ENCODE data around the gene ADAMTS19.
A peak's percentile ranks its signal among the peaks of the same experiment; 100 is the strongest.

ADAMTS19 gene

DNA sequence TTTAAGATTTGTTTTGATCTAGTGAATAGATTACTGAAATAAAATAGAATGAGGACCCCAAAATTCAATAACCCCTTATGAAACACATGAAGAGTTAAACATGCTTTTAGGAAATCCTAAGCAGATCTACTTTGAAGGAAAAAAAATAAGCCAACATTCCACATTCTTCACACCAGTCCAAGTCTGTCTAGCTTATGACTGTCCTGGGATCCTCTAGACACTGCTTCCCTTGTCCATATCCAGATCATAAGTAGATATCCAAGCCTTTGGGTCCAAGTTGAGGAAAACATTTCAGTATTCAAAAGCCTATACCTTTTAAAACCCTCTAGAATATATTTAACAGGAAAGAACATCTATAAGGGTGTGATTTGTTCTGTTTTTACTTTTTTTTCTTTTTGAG, 228.9 kb downstream of the ADAMTS19 start:
- no peak for DNase-seq

DNA sequence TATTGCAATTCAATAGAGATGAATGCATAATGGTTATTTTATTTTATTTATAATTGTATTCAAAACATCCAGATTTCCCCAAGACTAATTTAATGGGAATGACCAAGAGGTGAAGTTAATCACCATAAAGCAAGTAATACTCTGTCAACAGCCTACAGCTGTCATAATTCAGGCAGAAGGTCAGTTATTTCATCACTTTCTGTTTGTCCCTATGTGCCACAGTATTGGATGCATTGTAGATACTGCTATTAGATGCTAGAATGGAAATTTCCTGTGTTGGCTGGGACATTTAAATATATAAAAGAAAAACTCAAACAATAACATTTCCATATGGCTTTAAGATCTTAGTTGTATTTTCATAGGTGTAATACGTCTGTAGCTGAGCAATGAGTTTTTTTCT, 231.1 kb downstream of the ADAMTS19 start:
- DNase-seq = no peak

- DNase-seq = no peak
Measured at GRCh38 chr5:129696636-129697035, 236.5 kb downstream of the ADAMTS19 start.

DNA sequence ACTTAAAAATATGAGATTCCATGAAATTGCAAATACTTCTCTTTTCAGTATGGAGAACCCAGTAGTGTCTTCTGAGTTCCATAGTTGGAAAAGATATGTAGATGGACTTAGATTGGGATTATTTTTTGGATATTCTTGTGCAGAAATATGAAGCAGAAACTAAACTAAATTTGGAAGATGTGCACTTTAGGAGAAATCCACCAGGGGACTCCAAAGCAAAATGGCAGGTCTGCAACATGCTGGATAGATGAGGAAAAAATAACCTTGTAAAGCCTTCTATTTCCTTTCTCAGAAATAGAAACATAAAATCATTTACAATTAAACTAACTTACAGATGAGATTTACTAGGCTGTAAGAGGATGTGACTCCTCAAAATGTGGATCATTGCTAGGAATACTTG, 238.6 kb downstream of the ADAMTS19 start:
- no peak for DNase-seq

DNA sequence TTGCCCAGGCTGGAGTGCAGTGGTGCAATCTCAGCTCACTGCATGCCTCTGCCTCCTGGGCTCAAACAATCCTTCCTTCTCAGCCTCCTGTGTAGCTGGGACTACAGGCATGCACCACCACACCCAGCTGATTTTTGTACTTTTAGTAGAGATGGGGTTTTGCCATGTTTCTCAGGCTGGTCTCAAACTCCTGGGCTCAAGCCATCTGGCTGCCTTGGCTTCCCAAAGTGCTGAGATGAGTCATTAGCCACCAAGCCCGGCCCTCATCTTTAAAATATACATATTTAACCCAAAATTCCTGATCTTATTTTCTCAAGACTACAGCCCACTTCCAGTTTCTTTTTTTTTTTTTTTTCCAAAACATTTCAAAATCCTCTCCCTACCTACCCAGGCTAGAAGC, 256.1 kb downstream of the ADAMTS19 start:
- DNase-seq = no peak

- no peak for DNase-seq
Measured at GRCh38 chr5:129716651-129717050, 256.6 kb downstream of the ADAMTS19 start.

DNA sequence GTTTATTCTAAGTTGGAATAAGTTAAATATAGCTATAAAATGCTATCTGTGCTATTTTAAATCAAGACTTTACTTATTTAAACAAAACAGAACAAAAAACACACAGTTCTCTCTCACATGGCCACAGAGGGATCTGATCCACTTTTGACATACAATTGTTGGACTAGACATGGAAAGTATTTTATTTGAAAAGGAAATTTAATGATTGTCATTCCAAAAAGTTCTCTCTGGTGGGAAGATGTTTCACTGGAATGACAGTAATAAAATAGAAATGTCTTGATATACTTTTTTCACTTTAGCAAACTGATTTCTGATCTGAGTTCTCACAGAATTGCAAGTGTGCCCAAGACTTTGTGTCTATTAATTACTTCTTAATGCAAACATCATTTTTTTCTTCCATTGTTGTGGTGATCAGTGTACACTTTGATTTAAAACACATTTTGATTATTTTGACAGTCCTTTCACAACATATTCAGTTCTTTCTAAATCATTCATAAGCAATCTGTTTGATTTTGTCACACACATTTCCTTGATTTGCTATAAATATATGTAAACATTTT, 257.7 kb downstream of the ADAMTS19 start:
- DNase-seq = no peak

DNA sequence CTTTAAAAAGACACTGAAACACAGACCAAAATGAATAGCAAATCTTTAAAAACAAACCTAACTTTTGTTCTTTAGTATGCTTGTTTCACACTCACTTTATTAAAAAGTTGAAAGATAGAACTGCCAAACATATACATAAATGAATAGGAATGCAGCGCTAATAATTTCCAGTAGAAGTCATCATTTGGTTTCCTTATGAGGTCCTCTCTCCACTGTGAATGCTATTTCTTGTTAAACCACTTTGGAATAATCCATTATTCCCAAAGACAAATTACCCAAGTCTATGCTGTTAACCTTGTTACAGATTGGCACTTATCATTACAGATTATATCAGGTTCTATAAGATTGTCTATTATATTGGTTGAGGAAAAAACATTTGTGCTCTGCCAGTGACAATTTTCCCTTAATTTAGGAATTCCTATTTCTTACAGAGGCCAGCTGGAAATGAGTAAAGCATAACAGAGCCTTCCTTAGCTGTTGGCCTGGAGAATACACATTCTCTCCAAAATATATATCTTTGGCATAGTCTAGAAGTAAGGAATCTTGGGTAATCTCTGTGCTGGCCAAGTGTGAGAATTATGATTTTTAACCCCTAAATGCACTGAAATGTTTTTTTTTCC, 258.5 kb downstream of the ADAMTS19 start:
- DNase-seq = no peak

GRCh38 chr5:129724222-129724621, 264.1 kb downstream of the ADAMTS19 start:
- DNase-seq = no peak

DNA sequence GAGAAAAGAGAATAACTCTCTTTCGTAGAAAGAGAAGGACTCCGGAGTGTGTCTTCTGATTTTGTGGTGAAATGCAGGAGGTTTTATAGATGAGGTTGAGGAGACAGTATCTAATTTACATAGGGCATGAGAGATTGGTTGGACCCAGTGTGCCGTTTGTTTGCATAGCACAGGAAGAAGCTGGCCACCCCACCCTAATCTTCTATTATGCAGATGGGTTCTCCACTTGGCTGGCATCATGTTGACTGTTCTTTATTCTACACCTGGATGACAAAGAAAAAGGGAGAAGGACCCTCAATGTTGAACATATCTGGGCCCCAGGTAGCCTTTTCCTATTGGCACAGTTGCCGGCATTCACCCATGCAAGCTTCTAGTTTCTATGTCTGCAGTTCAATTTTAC, 264.5 kb downstream of the ADAMTS19 start:
- DNase-seq = no peak

DNA sequence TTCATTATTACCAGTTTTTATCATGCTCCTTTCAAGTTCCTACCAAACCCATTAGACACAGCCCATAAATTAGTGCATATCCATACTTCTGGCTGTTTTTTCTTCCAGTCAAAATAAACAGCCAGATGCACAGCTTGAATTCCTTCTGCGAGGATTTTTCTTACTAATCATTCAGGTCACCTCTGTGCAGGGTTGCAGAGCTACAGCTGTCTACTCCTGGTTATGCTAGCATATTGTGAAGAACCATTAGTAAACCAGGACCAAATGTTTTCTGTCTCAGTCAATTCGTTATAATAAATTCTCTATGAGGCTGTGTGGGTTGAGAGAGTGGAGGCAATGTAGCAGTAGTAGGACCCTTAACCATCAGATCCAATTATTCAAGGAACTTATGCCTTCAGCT, 279.7 kb downstream of the ADAMTS19 start:
- no peak for DNase-seq

DNA sequence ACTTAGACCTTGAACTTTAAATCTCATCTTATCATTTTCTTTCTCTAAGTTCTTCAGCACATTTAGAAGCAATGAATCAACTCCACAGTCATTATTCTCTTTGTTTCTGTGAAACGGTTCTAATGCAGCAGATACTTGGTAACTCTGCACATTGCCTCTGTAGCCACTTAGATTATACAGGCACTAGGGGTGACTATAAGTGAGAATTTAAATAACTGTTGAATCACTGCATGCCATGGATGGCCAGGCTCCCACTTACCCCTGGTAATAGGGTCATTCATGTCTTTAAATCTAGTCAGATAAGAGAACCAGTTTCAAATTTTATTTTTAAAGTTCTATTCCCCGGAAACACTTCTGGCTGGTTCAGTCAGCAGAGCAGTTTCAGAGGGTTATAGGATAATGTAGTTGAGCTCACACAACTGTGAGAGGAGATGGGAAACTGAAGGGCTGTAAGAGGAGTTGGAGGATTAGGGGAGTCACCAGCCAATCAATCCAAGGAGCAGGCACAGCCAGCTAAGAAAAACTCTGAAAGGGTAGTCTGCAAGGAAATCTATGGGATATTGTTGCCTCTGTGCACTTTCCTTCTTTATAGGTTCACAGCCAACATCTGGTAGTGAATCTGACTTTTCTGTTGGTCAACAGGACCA, 283.6 kb downstream of the ADAMTS19 start:
- no peak for DNase-seq

DNA sequence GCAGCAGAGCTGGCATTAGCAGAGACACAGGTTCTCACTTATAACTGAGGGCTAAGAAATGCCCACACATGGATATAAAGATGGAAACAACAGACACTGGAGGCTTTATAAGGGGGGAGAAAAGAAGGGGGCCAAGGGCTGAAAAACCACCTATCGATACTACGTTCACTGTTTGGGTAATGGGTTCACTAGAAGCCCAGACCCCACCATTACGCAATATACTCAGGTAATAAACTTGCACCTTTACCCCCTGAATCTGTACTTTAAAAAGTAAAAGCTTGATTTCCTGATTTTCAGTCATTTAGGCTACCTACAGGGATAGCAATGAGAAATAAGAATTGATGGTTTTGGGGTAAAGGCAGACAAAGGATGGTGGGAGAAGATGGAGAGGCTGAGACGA, 285.9 kb downstream of the ADAMTS19 start:
- DNase-seq = no peak

DNA sequence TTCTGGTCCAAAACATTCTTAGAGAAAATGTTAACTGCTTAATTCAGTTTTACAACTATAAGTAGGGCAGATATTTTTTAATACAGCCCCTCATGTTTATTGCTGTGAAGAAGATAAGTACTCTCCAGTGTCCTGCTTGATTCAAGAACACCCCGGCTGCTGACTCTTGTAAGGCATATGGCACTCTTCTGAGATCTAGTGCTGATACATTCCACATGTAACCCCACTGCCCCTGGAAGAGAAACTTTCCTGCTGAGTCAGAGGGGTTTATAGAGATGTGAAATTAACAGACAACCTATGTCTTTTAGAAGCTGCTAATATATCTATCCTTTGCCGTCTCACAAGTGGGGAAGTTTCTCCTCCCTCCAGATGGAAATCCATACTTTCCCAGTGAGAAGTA, 286.8 kb downstream of the ADAMTS19 start:
- no peak for DNase-seq

DNA sequence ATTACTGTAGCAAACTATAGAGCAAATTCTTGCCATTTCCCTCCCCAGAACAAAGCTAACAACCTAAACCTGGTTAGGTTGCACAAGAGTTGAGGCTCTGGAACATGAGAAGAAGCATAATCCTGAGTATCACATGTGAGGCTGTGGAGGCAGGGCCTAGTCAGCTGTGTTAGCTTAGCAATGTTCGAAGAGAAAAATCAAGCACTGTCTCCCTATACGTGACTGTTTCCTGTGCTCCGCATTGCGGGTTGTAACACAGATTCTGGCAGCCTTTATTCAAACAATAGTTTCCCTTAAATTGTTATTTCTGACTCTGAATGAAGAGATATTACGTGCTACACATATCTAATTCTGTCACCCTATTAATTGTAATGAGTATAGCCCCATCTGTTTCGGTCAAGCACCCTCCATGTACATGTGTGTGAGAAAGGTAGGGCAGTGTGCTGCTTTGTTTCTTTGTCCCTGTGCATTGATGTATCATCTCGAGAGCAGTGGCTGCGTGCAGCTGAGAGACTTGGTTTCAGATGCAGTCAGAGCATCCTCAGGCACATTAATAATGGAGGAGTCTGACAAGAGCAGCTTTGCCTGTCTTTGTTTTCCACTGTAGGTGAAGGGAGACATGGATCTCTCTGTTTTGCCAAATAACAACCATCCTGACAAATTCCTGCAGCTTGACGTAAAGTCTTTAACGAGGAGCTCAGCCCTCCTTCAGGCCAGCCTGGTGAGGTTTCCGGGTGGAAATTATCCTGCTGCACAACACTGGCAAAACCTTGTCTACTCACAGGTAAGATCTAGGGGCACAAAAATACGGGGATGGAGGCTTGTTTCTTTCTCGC, 287.7 kb downstream of the ADAMTS19 start, which contains the start of gene MINAR2:
MINAR2 (plus strand) TSS at position 523 of the 836 bp plus-strand sequence; CDS start at position 620, 97 bp downstream.
- no peak for DNase-seq

GRCh38 chr5:129748913-129749880, 289.1 kb downstream of the ADAMTS19 start:
- DNase-seq = no peak

GRCh38 chr5:129760636-129761325, 300.7 kb downstream of the ADAMTS19 start:
- no peak for DNase-seq

- no peak for DNase-seq
Measured at GRCh38 chr5:129763651-129764050, 303.6 kb downstream of the ADAMTS19 start.

- no peak for DNase-seq
Measured at GRCh38 chr5:129766798-129767197, 306.7 kb downstream of the ADAMTS19 start.

GRCh38 chr5:129767927-129768380, 307.9 kb downstream of the ADAMTS19 start:
- peak; percentile 65 for DNase-seq

GRCh38 chr5:129768735-129769134, 308.6 kb downstream of the ADAMTS19 start:
- DNase-seq = no peak

All from NCI-H526 treated with DMSO at 0.1 percent for 48 hours (cell line).